Activated naive CD4-positive, alpha-beta T cell treated with anti-CD3 and anti-CD28 coated beads, Interleukin-2, amount 10 ng/mL, durations not matched to agents 7 days and 5 days (primary cell): ENCODE data around the gene CNNM2.
"Not testable (repeated sequence)": the region's sequence is repeated elsewhere in the genome, so short reads cannot be mapped to it uniquely, and the experiment has no call there.

Experiments
- CTCF ChIA-PET: fragments of 350-600 bp; sonication (Branson Sonifier 250); formaldehyde crosslinking; loops from one replicate; lab custom pipeline; 2021; ENCODE audit warnings: antibody characterized with exemption; lab: Charles Lee
- DNase-seq: peaks from one replicate; pipeline ENCODE4 v3.0.0-alpha.2; 2020
- H3K27ac Mint-ChIP-seq: one replicate; pipeline ENCODE4 v1.8.0; 2021; ENCODE audit warnings: mild to moderate bottlenecking, moderate library complexity, mixed read lengths
- H3K27me3 Mint-ChIP-seq: one replicate; pipeline ENCODE4 v1.8.0; 2021; ENCODE audit warnings: mild to moderate bottlenecking, mixed read lengths
- H3K36me3 Mint-ChIP-seq: one replicate; pipeline ENCODE4 v1.8.0; 2021; ENCODE audit warnings: mixed read lengths
- H3K4me1 Mint-ChIP-seq: one replicate; pipeline ENCODE4 v1.8.0; 2021; ENCODE audit warnings: mixed read lengths
- H3K4me3 Mint-ChIP-seq: one replicate; pipeline ENCODE4 v1.8.0; 2021; ENCODE audit warnings: mild to moderate bottlenecking, moderate library complexity, mixed read lengths
- H3K9me3 Mint-ChIP-seq: one replicate; pipeline ENCODE4 v1.8.0; 2021; ENCODE audit warnings: mixed read lengths

The CNNM2 gene

GRCh38 chr10:102998399-102998907 is 80.4 kb downstream of the CNNM2 start:
- no peak for DNase-seq
- no peaks in the 10 kb centered on the region for H3K27me3 Mint-ChIP-seq
- H3K27ac Mint-ChIP-seq = no peak overlapping the region
- peaks cover 2% of the 10 kb centered on the region for H3K36me3 Mint-ChIP-seq
- peaks cover 6% of the 10 kb centered on the region for H3K9me3 Mint-ChIP-seq
- peaks cover 8% of the 10 kb centered on the region for H3K4me1 Mint-ChIP-seq
- H3K4me3 Mint-ChIP-seq = no peak overlapping the region
- CTCF ChIA-PET = interaction anchor here (0.6 kb wide), 1 partner anchor 111 kb away, joined by 3 read pairs; no protein-coding TSS in a partner anchor

- CTCF ChIA-PET, H3K36me3 Mint-ChIP-seq, H3K4me3 Mint-ChIP-seq, H3K4me1 Mint-ChIP-seq, H3K27ac Mint-ChIP-seq, H3K27me3 Mint-ChIP-seq, H3K9me3 Mint-ChIP-seq, DNase-seq: not testable (repeated sequence)
Observed at GRCh38 chr10:103000050-103000449, 82.0 kb downstream of the CNNM2 start.

GRCh38 chr10:103007017-103007416 is 88.9 kb downstream of the CNNM2 start:
- Mint-ChIP-seq H3K4me3 (no peak overlapping the region), H3K36me3 (peaks cover 3% of the 10 kb centered on the region), H3K4me1 (no peaks in the 10 kb centered on the region), H3K9me3 (peaks cover 5% of the 10 kb centered on the region), H3K27ac (no peak overlapping the region), H3K27me3 (no peaks in the 10 kb centered on the region)
- no peak for DNase-seq
- CTCF ChIA-PET = no interaction called here

- Mint-ChIP-seq H3K4me3 (no peak overlapping the region), H3K36me3 (no peaks in the 10 kb centered on the region), H3K9me3 (no peaks in the 10 kb centered on the region), H3K4me1 (no peaks in the 10 kb centered on the region), H3K27ac (no peak overlapping the region), H3K27me3 (no peaks in the 10 kb centered on the region)
- CTCF ChIA-PET = no interaction called here
- no peak for DNase-seq
Observed at GRCh38 chr10:103013416-103013815, 95.3 kb downstream of the CNNM2 start.

GRCh38 chr10:103019425-103019824 is 101.3 kb downstream of the CNNM2 start:
- Mint-ChIP-seq H3K4me1 (no peaks in the 10 kb centered on the region), H3K4me3 (no peak overlapping the region), H3K27me3 (no peaks in the 10 kb centered on the region), H3K36me3 (no peaks in the 10 kb centered on the region), H3K27ac (no peak overlapping the region), H3K9me3 (no peaks in the 10 kb centered on the region)
- DNase-seq = no peak
- CTCF ChIA-PET = no interaction called here

- Mint-ChIP-seq H3K27me3 (no peaks in the 10 kb centered on the region), H3K9me3 (no peaks in the 10 kb centered on the region), H3K27ac (no peak overlapping the region), H3K36me3 (no peaks in the 10 kb centered on the region), H3K4me1 (no peaks in the 10 kb centered on the region), H3K4me3 (no peak overlapping the region)
- DNase-seq = no peak
- CTCF ChIA-PET = no interaction called here
Observed at GRCh38 chr10:103021150-103021899, 103.2 kb downstream of the CNNM2 start.

- Mint-ChIP-seq H3K9me3 (no peaks in the 10 kb centered on the region), H3K27me3 (no peaks in the 10 kb centered on the region), H3K4me1 (no peaks in the 10 kb centered on the region), H3K27ac (no peak overlapping the region), H3K4me3 (no peak overlapping the region), H3K36me3 (no peaks in the 10 kb centered on the region)
- DNase-seq = no peak
- CTCF ChIA-PET = no interaction called here
Observed at GRCh38 chr10:103021900-103022293, 103.8 kb downstream of the CNNM2 start.

- no peak for DNase-seq
- no peaks in the 10 kb centered on the region for H3K9me3 Mint-ChIP-seq
- no peaks in the 10 kb centered on the region for H3K27me3 Mint-ChIP-seq
- no peaks in the 10 kb centered on the region for H3K36me3 Mint-ChIP-seq
- no peak overlapping the region for H3K4me3 Mint-ChIP-seq
- CTCF ChIA-PET = no interaction called here
- no peak overlapping the region for H3K27ac Mint-ChIP-seq
- H3K4me1 Mint-ChIP-seq = no peaks in the 10 kb centered on the region
Observed at GRCh38 chr10:103025696-103026095, 107.6 kb downstream of the CNNM2 start.

GRCh38 chr10:103038570-103038969 is 120.5 kb downstream of the CNNM2 start:
- H3K27me3 Mint-ChIP-seq = no peaks in the 10 kb centered on the region
- H3K9me3 Mint-ChIP-seq = no peaks in the 10 kb centered on the region
- H3K4me1 Mint-ChIP-seq = no peaks in the 10 kb centered on the region
- CTCF ChIA-PET = no interaction called here
- DNase-seq = no peak
- no peak overlapping the region for H3K4me3 Mint-ChIP-seq
- H3K27ac Mint-ChIP-seq = no peak overlapping the region
- no peaks in the 10 kb centered on the region for H3K36me3 Mint-ChIP-seq

GRCh38 chr10:103040418-103040817 is 122.3 kb downstream of the CNNM2 start:
- no peaks in the 10 kb centered on the region for H3K9me3 Mint-ChIP-seq
- no peaks in the 10 kb centered on the region for H3K36me3 Mint-ChIP-seq
- no peak for DNase-seq
- no peak overlapping the region for H3K4me3 Mint-ChIP-seq
- no peaks in the 10 kb centered on the region for H3K4me1 Mint-ChIP-seq
- no peak overlapping the region for H3K27ac Mint-ChIP-seq
- H3K27me3 Mint-ChIP-seq = no peaks in the 10 kb centered on the region
- CTCF ChIA-PET = interaction anchor here (1.2 kb wide), 1 partner anchor 124 kb away, joined by 3 read pairs; no protein-coding TSS in a partner anchor

- H3K27me3 Mint-ChIP-seq = no peaks in the 10 kb centered on the region
- H3K4me1 Mint-ChIP-seq = no peaks in the 10 kb centered on the region
- no peak overlapping the region for H3K4me3 Mint-ChIP-seq
- no peaks in the 10 kb centered on the region for H3K36me3 Mint-ChIP-seq
- no peaks in the 10 kb centered on the region for H3K9me3 Mint-ChIP-seq
- no peak for DNase-seq
- CTCF ChIA-PET = no interaction called here
- no peak overlapping the region for H3K27ac Mint-ChIP-seq
Observed at GRCh38 chr10:103041391-103041790, 123.3 kb downstream of the CNNM2 start.

GRCh38 chr10:103042129-103042528 is 124.0 kb downstream of the CNNM2 start:
- no peaks in the 10 kb centered on the region for H3K27me3 Mint-ChIP-seq

GRCh38 chr10:103042908-103043307 is 124.8 kb downstream of the CNNM2 start:
- CTCF ChIA-PET = no interaction called here
- no peak overlapping the region for H3K27ac Mint-ChIP-seq
- no peak overlapping the region for H3K4me3 Mint-ChIP-seq
- H3K9me3 Mint-ChIP-seq = no peaks in the 10 kb centered on the region
- H3K27me3 Mint-ChIP-seq = no peaks in the 10 kb centered on the region
- no peaks in the 10 kb centered on the region for H3K36me3 Mint-ChIP-seq
- H3K4me1 Mint-ChIP-seq = no peaks in the 10 kb centered on the region
- DNase-seq = no peak

More at GRCh38 chr10:103042129-103042528, 124.0 kb downstream of the CNNM2 start:
- Mint-ChIP-seq H3K27ac (no peak overlapping the region), H3K9me3 (no peaks in the 10 kb centered on the region), H3K36me3 (no peaks in the 10 kb centered on the region), H3K4me1 (no peaks in the 10 kb centered on the region), H3K4me3 (no peak overlapping the region)
- no peak for DNase-seq
- CTCF ChIA-PET = no interaction called here

- no peak overlapping the region for H3K4me3 Mint-ChIP-seq
- no peaks in the 10 kb centered on the region for H3K27me3 Mint-ChIP-seq
- H3K4me1 Mint-ChIP-seq = no peaks in the 10 kb centered on the region
- H3K36me3 Mint-ChIP-seq = no peaks in the 10 kb centered on the region
- DNase-seq = no peak
- no peak overlapping the region for H3K27ac Mint-ChIP-seq
- CTCF ChIA-PET = no interaction called here
- H3K9me3 Mint-ChIP-seq = no peaks in the 10 kb centered on the region
Observed at GRCh38 chr10:103044942-103045489, 126.9 kb downstream of the CNNM2 start.

- CTCF ChIA-PET = no interaction called here
- Mint-ChIP-seq H3K9me3 (no peaks in the 10 kb centered on the region), H3K4me3 (no peak overlapping the region), H3K27me3 (no peaks in the 10 kb centered on the region), H3K4me1 (peaks cover 3% of the 10 kb centered on the region), H3K27ac (no peak overlapping the region), H3K36me3 (no peaks in the 10 kb centered on the region)
- DNase-seq = no peak
Observed at GRCh38 chr10:103045961-103046360, 127.9 kb downstream of the CNNM2 start.
